HCT116 (cell line): Measurements from ENCODE around the gene ENTHD1. TPM values are rescaled to one million over a fixed set of nuclear protein-coding genes. Genes with fewer than 3 reads are reported as not detected.

Source experiments
- ATAC-seq: fragments of 200-7000 bp; cut with Tn5 transposase; 2 replicates; pipeline ENCODE4 v1.9.1; 2020; ENCODE audit warnings: mild to moderate bottlenecking, moderate library complexity
- BruUV-seq: library from RNA; stranded (reverse); fragments of 400-500 nt; replicated peaks from 2 replicates; lab custom pipeline; 2021; lab: Mats Ljungman, UMichigan
- CTCF ChIA-PET: fragments of 300-600 bp; sonication (Branson Sonifier 250); formaldehyde crosslinking; loops from one replicate; lab custom pipeline; 2021; ENCODE audit warnings: antibody characterized with exemption; lab: Charles Lee
- POLR2A ChIA-PET: fragments of 300-600, 350-600 bp; sonication (Branson Sonifier 250); formaldehyde crosslinking; loops from one replicate; lab custom pipeline; 2021; ENCODE audit warnings: antibody characterized with exemption; lab: Charles Lee
- RAD21 ChIA-PET, 2 experiments: fragments of 300-600 bp; sonication (Branson Sonifier 250); formaldehyde crosslinking; loops; one replicate each; lab custom pipeline; 2023; ENCODE audit warnings: low total read pairs in 2 of 2; ENCODE audit not compliant: uncharacterized antibody in 2 of 2, unreplicated experiment in 2 of 2, low non-redundant PET in 1 of 2; lab: Charles Lee
- DNase-seq: peaks from one replicate; pipeline ENCODE4 v3.0.0-alpha.2; 2010; ENCODE audit warnings: low read depth, low spot score
- H2AFZ ChIP-seq: fragments of 200-600 bp; shearing (Covaris generic), sonication (generic); 2 replicates; pipeline ENCODE4 v1.6.1; 2017; ENCODE audit warnings: low read depth, mixed run types, mixed read lengths, antibody characterized with exemption, low read length; ENCODE audit not compliant: poor library complexity, severe bottlenecking
- H3K27ac ChIP-seq: 2 replicates; pipeline ENCODE4 v1.5.1; 2012; ENCODE audit warnings: low read depth, low read length
- H3K27me3 ChIP-seq: fragments of 200-600 bp; sonication (generic); 2 replicates; pipeline ENCODE4 v1.6.1; 2016; ENCODE audit warnings: mixed run types, low read length, mixed read lengths; ENCODE audit not compliant: insufficient read depth
- H3K36me3 ChIP-seq, 2 experiments: fragments of 200-500 bp in 1 of 2; fragments of 200-600 bp in 1 of 2; sonication (Bioruptor generic) in 1 of 2; sonication (generic) in 1 of 2; 2 replicates each; pipeline versions ENCODE4 v1.5.1 to v1.6.1; 2014 to 2016; ENCODE audit warnings: low read length in 2 of 2, inconsistent platforms in 1 of 2, mixed read lengths in 1 of 2, mixed run types in 1 of 2; ENCODE audit not compliant: insufficient read depth in 2 of 2, control insufficient read depth in 1 of 2
- H3K4me1 ChIP-seq, 2 experiments: fragments of 200-600 bp in 1 of 2; sonication (generic) in 1 of 2; 2 replicates each; pipeline versions ENCODE4 v1.5.1 to v1.6.1; 2012 to 2017; ENCODE audit warnings: low read length in 2 of 2, inconsistent platforms in 1 of 2, mild to moderate bottlenecking in 1 of 2, mixed read lengths in 1 of 2, mixed run types in 1 of 2, moderate library complexity in 1 of 2; ENCODE audit not compliant: insufficient read depth in 2 of 2, control insufficient read depth in 1 of 2
- H3K4me2 ChIP-seq: fragments of 200-600 bp; sonication (generic); 2 replicates; pipeline ENCODE4 v1.6.1; 2017; ENCODE audit warnings: mixed run types, low read length, mixed read lengths
- H3K4me3 ChIP-seq, 2 experiments: fragments of 200-600 bp in 1 of 2; sonication (generic) in 1 of 2; replicated peaks in 1 of 2; 2 replicates each; pipeline ENCODE4 v1.5.1; 2011 to 2016; ENCODE audit warnings: low read length in 2 of 2, control low read depth in 1 of 2, low read depth in 1 of 2, mild to moderate bottlenecking in 1 of 2, mixed read lengths in 1 of 2, mixed run types in 1 of 2
- H3K79me2 ChIP-seq: fragments of 200-600 bp; sonication (generic); 2 replicates; pipeline ENCODE4 v1.6.1; 2017; ENCODE audit warnings: mild to moderate bottlenecking, mixed run types, low read length, moderate library complexity, mixed read lengths; ENCODE audit not compliant: insufficient read depth
- H3K9ac ChIP-seq: fragments of 200-600 bp; sonication (generic); 2 replicates; pipeline ENCODE4 v1.6.1; 2016; ENCODE audit warnings: low read length, mixed read lengths
- H3K9me2 ChIP-seq: fragments of 200-600 bp; sonication (generic), shearing (Covaris generic); 2 replicates; pipeline ENCODE4 v1.6.1; 2017; ENCODE audit warnings: mixed run types, mild to moderate bottlenecking, moderate library complexity; ENCODE audit not compliant: insufficient read depth
- H3K9me3 ChIP-seq, 2 experiments: fragments of 200-500 bp in 1 of 2; fragments of 200-600 bp in 1 of 2; sonication (Bioruptor generic) in 1 of 2; sonication (generic) in 1 of 2; 2 replicates each; pipeline ENCODE4 v1.6.1; 2014 to 2017; ENCODE audit warnings: low read length in 2 of 2, mixed read lengths in 2 of 2, inconsistent platforms in 1 of 2, low read depth in 1 of 2, mild to moderate bottlenecking in 1 of 2, mixed run types in 1 of 2, moderate library complexity in 1 of 2; ENCODE audit not compliant: control insufficient read depth in 1 of 2, insufficient read depth in 1 of 2
- H4K20me1 ChIP-seq: fragments of 200-600 bp; sonication (generic), shearing (Covaris generic); 2 replicates; pipeline ENCODE4 v1.6.1; 2017; ENCODE audit warnings: mixed run types, mild to moderate bottlenecking, moderate library complexity; ENCODE audit not compliant: insufficient read depth
- CBX3 ChIP-seq: IDR thresholded peaks from 2 replicates; pipeline ENCODE4 v1.6.1; 2012; ENCODE audit warnings: low read depth
- CEBPB ChIP-seq: IDR thresholded peaks from 2 replicates; pipeline ENCODE4 v1.6.1; 2012; ENCODE audit warnings: low read depth
- EGR1 ChIP-seq: IDR thresholded peaks from 2 replicates; pipeline ENCODE4 v1.6.1; 2012; ENCODE audit warnings: low read depth
- ELF1 ChIP-seq: IDR thresholded peaks from 2 replicates; pipeline ENCODE4 v1.6.1; 2012; ENCODE audit warnings: low read depth, borderline replicate concordance
- EZH2 ChIP-seq: fragments of 200-600 bp; sonication (generic); IDR thresholded peaks from 2 replicates; pipeline ENCODE4 v1.6.1; 2017; ENCODE audit warnings: antibody characterized with exemption, mixed run types
- FOSL1 ChIP-seq: IDR thresholded peaks from 2 replicates; pipeline ENCODE4 v1.6.1; 2012; ENCODE audit warnings: low read depth
- JUND ChIP-seq: IDR thresholded peaks from 2 replicates; pipeline ENCODE4 v1.6.1; 2012
- POLR2A ChIP-seq: IDR thresholded peaks from 2 replicates; pipeline ENCODE4 v1.7.0; 2011; ENCODE audit warnings: borderline replicate concordance; ENCODE audit not compliant: insufficient read depth, insufficient read length; ENCODE audit errors: extremely low read depth
- RAD21 ChIP-seq: IDR thresholded peaks from 2 replicates; pipeline ENCODE4 v1.6.1; 2012; ENCODE audit warnings: low read depth, mild to moderate bottlenecking
- SIN3A ChIP-seq: IDR thresholded peaks from 2 replicates; pipeline ENCODE4 v1.6.1; 2012; ENCODE audit warnings: low read depth
- SP1 ChIP-seq: IDR thresholded peaks from 2 replicates; pipeline ENCODE4 v1.6.1; 2012; ENCODE audit warnings: low read depth
- SRF ChIP-seq: IDR thresholded peaks from 2 replicates; pipeline ENCODE4 v1.6.1; 2012; ENCODE audit warnings: low read depth
- YY1 ChIP-seq: IDR thresholded peaks from 2 replicates; pipeline ENCODE4 v1.6.1; 2011; ENCODE audit warnings: low read length, low read depth, moderate library complexity, mild to moderate bottlenecking; ENCODE audit not compliant: insufficient replicate concordance; ENCODE audit errors: extremely low read depth
- ZFX ChIP-seq: fragments of 450-650 bp; IDR thresholded peaks from 2 replicates; pipeline ENCODE4 v1.6.1; 2017
- ZNF274 ChIP-seq: fragments of 200-500 bp; sonication (Bioruptor generic); IDR thresholded peaks from 2 replicates; pipeline ENCODE4 v1.6.1; 2014; ENCODE audit warnings: mild to moderate bottlenecking, low read depth, low read length, inconsistent platforms
- intact Hi-C: fragments of 100-400 bp; cut with micrococcal nuclease; formaldehyde crosslinking; loops from 2 replicates; pipeline ENCODE4 v1.10.0; 2022
- total RNA-seq: library from RNA; stranded (reverse); gene quantifications from one replicate; pipeline ENCODE4 v1.2.1, GENCODE V29; 2021; ENCODE audit not compliant: unreplicated experiment
- TF ChIP-seq, protein P1 (sequence below), 3 experiments: fragments of 200-600 bp in 1 of 3; sonication (generic) in 1 of 3; IDR thresholded peaks in 2 of 3; conservative IDR thresholded peaks in 1 of 3; 2 replicates each; pipeline ENCODE4 v1.5.1; 2012 to 2017; ENCODE audit warnings: low read depth in 2 of 3, low read length in 2 of 3, antibody characterized with exemption in 1 of 3, borderline replicate concordance in 1 of 3, control low read depth in 1 of 3, mild to moderate bottlenecking in 1 of 3, mixed read lengths in 1 of 3, mixed run types in 1 of 3, moderate library complexity in 1 of 3; ENCODE audit not compliant: insufficient read depth in 1 of 3
- TF ChIP-seq, protein P2 (sequence below): IDR thresholded peaks from 2 replicates; pipeline ENCODE4 v1.6.1; 2012; ENCODE audit warnings: low read depth

ENTHD1 gene
- total RNA-seq, 1 experiment from 2014 or later: not detected

DNA sequence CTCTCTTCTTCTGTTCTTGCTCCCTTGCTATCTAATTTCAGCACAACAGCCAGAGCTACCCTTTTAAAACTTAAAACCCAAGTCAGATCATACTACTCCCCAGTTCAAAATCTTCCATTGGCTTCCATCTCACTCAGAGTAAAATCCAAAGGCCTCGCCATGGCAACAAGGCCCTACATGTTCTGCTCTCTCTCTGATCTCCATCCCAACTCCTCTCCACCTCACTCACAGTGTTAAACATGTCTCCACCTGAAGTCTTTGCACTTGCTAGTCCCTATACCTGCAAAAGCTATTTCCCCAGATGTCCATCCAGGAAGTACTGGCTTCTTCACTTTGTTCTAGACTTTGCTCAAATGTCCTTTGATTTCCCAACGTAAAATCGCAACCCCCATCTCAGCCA lies 4.3 kb upstream of the ENTHD1 start:
- H3K79me2 ChIP-seq: no peaks in the 10 kb centered on the region
- H3K4me2 ChIP-seq: no peak overlapping the region
- H3K9me3 ChIP-seq: no peaks in the 10 kb centered on the region
- RAD21 ChIA-PET: no interaction called here
- H3K27me3 ChIP-seq: peaks cover 67% of the 10 kb centered on the region
- POLR2A ChIA-PET: no interaction called here
- H3K9ac ChIP-seq: no peak overlapping the region
- H3K9me2 ChIP-seq: no peaks in the 10 kb centered on the region
- ATAC-seq (no peak), DNase-seq (no peak)
- CTCF ChIA-PET: no interaction called here
- no peaks in the 10 kb centered on the region for H3K36me3 ChIP-seq
- H3K4me1 ChIP-seq: no peaks in the 10 kb centered on the region
- TF ChIP-seq JUND: no peak
- TF ChIP-seq SP1: no peak
- no peak for TF ChIP-seq RAD21
- TF ChIP-seq ELF1: no peak
- TF ChIP-seq EZH2: no peak
- no peak for TF ChIP-seq FOSL1
- TF ChIP-seq EGR1: no peak
- TF ChIP-seq POLR2A: no peak
- TF ChIP-seq YY1: no peak
- TF ChIP-seq, protein P1, sequence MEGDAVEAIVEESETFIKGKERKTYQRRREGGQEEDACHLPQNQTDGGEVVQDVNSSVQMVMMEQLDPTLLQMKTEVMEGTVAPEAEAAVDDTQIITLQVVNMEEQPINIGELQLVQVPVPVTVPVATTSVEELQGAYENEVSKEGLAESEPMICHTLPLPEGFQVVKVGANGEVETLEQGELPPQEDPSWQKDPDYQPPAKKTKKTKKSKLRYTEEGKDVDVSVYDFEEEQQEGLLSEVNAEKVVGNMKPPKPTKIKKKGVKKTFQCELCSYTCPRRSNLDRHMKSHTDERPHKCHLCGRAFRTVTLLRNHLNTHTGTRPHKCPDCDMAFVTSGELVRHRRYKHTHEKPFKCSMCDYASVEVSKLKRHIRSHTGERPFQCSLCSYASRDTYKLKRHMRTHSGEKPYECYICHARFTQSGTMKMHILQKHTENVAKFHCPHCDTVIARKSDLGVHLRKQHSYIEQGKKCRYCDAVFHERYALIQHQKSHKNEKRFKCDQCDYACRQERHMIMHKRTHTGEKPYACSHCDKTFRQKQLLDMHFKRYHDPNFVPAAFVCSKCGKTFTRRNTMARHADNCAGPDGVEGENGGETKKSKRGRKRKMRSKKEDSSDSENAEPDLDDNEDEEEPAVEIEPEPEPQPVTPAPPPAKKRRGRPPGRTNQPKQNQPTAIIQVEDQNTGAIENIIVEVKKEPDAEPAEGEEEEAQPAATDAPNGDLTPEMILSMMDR (IDR thresholded peaks at IDR 0.05 in 2 of 3, conservative IDR thresholded peaks at IDR 0.05 in 1 of 3; ENCODE audit: borderline replicate concordance in 1 of 3, insufficient read depth in 1 of 3, low read depth in 2 of 3, low read length in 2 of 3): no peak
- TF ChIP-seq CEBPB: no peak
- TF ChIP-seq CBX3: no peak
- TF ChIP-seq ZFX: no peak
- TF ChIP-seq ZNF274: no peak
- TF ChIP-seq SRF: no peak
- no peak for TF ChIP-seq SIN3A
- TF ChIP-seq, protein P2, sequence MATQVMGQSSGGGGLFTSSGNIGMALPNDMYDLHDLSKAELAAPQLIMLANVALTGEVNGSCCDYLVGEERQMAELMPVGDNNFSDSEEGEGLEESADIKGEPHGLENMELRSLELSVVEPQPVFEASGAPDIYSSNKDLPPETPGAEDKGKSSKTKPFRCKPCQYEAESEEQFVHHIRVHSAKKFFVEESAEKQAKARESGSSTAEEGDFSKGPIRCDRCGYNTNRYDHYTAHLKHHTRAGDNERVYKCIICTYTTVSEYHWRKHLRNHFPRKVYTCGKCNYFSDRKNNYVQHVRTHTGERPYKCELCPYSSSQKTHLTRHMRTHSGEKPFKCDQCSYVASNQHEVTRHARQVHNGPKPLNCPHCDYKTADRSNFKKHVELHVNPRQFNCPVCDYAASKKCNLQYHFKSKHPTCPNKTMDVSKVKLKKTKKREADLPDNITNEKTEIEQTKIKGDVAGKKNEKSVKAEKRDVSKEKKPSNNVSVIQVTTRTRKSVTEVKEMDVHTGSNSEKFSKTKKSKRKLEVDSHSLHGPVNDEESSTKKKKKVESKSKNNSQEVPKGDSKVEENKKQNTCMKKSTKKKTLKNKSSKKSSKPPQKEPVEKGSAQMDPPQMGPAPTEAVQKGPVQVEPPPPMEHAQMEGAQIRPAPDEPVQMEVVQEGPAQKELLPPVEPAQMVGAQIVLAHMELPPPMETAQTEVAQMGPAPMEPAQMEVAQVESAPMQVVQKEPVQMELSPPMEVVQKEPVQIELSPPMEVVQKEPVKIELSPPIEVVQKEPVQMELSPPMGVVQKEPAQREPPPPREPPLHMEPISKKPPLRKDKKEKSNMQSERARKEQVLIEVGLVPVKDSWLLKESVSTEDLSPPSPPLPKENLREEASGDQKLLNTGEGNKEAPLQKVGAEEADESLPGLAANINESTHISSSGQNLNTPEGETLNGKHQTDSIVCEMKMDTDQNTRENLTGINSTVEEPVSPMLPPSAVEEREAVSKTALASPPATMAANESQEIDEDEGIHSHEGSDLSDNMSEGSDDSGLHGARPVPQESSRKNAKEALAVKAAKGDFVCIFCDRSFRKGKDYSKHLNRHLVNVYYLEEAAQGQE: no peak
- TF ChIP-seq, all 23 proteins: peak for 0
- no peak overlapping the region for H2AFZ ChIP-seq
- H4K20me1 ChIP-seq: no peaks in the 10 kb centered on the region
- no peak overlapping the region for H3K27ac ChIP-seq
- no TSS peak for BruUV-seq
- no peak overlapping the region for H3K4me3 ChIP-seq
- intact Hi-C loops: no loop called here
